HepG2 (cell line): Measurements from ENCODE around the gene TWF1. TPM values are rescaled to one million over a fixed set of nuclear protein-coding genes. Genes with fewer than 3 reads are reported as not detected.

Source experiments
- BCL3 ChIP-seq: sonication (generic); formaldehyde crosslinking; IDR thresholded peaks from 2 replicates; pipeline ENCODE4 v1.5.1; 2020; ENCODE audit warnings: mild to moderate bottlenecking, missing genetic modification reagents, moderate library complexity
- FLYWCH1 ChIP-seq: sonication (generic); formaldehyde crosslinking; IDR thresholded peaks from 2 replicates; pipeline ENCODE4 v1.8.1; 2023; ENCODE audit warnings: mild to moderate bottlenecking, missing genetic modification reagents
- FOXP4 ChIP-seq: sonication (generic); formaldehyde crosslinking; IDR thresholded peaks from 2 replicates; pipeline ENCODE4 v1.4.0; 2020; ENCODE audit warnings: missing genetic modification reagents
- HIC2 ChIP-seq: sonication (generic); formaldehyde crosslinking; IDR thresholded peaks from 2 replicates; pipeline ENCODE4 v1.9.0; 2022; ENCODE audit warnings: low read depth, missing genetic modification reagents
- HNRNPH1 ChIP-seq: fragments of 200-400 bp; formaldehyde crosslinking; optimal IDR thresholded peaks from 2 replicates; pipeline ENCODE3; 2017; ENCODE audit warnings: mild to moderate bottlenecking, low read depth, low read length
- IRF1 ChIP-seq: sonication (generic); formaldehyde crosslinking; IDR thresholded peaks from 2 replicates; pipeline ENCODE4 v1.4.0; 2020; ENCODE audit warnings: low read depth, mild to moderate bottlenecking, missing genetic modification reagents
- MBD4 ChIP-seq: IDR thresholded peaks from 2 replicates; pipeline ENCODE4 v1.6.1; 2012; ENCODE audit warnings: low read length, inconsistent platforms, borderline replicate concordance
- MXD3 ChIP-seq: IDR thresholded peaks from 2 replicates; pipeline ENCODE4 v1.6.1; 2016; ENCODE audit warnings: mild to moderate bottlenecking, missing biosample characterization, missing genetic modification reagents
- NFKB2 ChIP-seq: sonication (generic); formaldehyde crosslinking; IDR thresholded peaks from 2 replicates; pipeline ENCODE4 v1.4.0; 2020; ENCODE audit warnings: missing genetic modification reagents, borderline replicate concordance
- NKX3-1 ChIP-seq: sonication (generic); formaldehyde crosslinking; IDR thresholded peaks from 2 replicates; pipeline ENCODE4 v1.5.0; 2020; ENCODE audit warnings: missing genetic modification reagents
- RBM39 ChIP-seq: fragments of 200-400 bp; formaldehyde crosslinking; IDR thresholded peaks from one replicate; pipeline ENCODE4 v1.6.1; 2018; ENCODE audit warnings: antibody characterized with exemption, mild to moderate bottlenecking, low read depth, low read length; ENCODE audit not compliant: poor library complexity, severe bottlenecking
- SOX6 ChIP-seq, 2 experiments: fragments of 450-650 bp in 1 of 2; sonication (generic) in 1 of 2; formaldehyde crosslinking in 1 of 2; IDR thresholded peaks; 2 replicates each; pipeline versions ENCODE4 v1.4.0 to v1.6.1; 2017 to 2020; ENCODE audit warnings: antibody characterized with exemption in 1 of 2, mild to moderate bottlenecking in 1 of 2, missing genetic modification reagents in 1 of 2
- TFAP4 ChIP-seq: sonication (generic); IDR thresholded peaks from 2 replicates; pipeline ENCODE4 v1.6.1; 2016; ENCODE audit warnings: low read depth, borderline replicate concordance
- TFE3 ChIP-seq: IDR thresholded peaks from 2 replicates; pipeline ENCODE4 v1.6.1; 2016
- ZMYM2 ChIP-seq: sonication (generic); formaldehyde crosslinking; IDR thresholded peaks from 2 replicates; pipeline ENCODE4 v1.8.0; 2022; ENCODE audit warnings: mild to moderate bottlenecking, missing genetic modification reagents
- ZNF597 ChIP-seq: sonication (generic); formaldehyde crosslinking; IDR thresholded peaks from 2 replicates; pipeline ENCODE4 v1.5.0; 2020; ENCODE audit warnings: missing genetic modification reagents
- ZNF674 ChIP-seq: sonication (generic); formaldehyde crosslinking; IDR thresholded peaks from 2 replicates; pipeline ENCODE4 v1.5.0; 2020; ENCODE audit warnings: low read depth, mild to moderate bottlenecking, missing genetic modification reagents
- polyA plus RNA-seq, 8 experiments: library from polyadenylated mRNA; depleted of rRNA in 3 of 8; stranded (reverse) in 7 of 8; unstranded in 1 of 8; fragments of >200 nt; fragmentation: Illumina TruSeq in 4 of 8; extraction: Trizol in 4 of 8; gene quantifications; 2 replicates each; pipeline versions ENCODE4 v1.2.1 to v1.2.3, GENCODE V29; 2011 to 2016; ENCODE audit warnings: low read depth in 4 of 8, missing spikeins in 1 of 8, mixed read lengths in 1 of 8; ENCODE audit not compliant: insufficient read depth in 1 of 8
- total RNA-seq, 5 experiments: library from RNA; depleted of rRNA; stranded (reverse); fragments of >200 nt; fragmentation: Illumina TruSeq; extraction: Trizol; gene quantifications; 2 replicates each; pipeline ENCODE4 v1.2.3, GENCODE V29; 2016; ENCODE audit warnings: low read depth in 1 of 5

TWF1 gene
- total and polyA plus RNA-seq, 2 of the 13 experiments (the other 11 are each of a cell fraction or from before 2014, with no cell fraction given) = 32.3 to 85.5 TPM

GRCh38 chr12:43836475-43836989 is 30.4 kb upstream of the TWF1 start (continued):
- TF ChIP-seq TFE3 (no peak), ZNF674 (no peak), MXD3 (CRISPR knock-in tag) (no peak), ZNF597 (CRISPR knock-in tag) (no peak), FLYWCH1 (CRISPR knock-in tag) (no peak), BCL3 (CRISPR knock-in tag) (no peak), RBM39 (no peak), MBD4 (no peak), HNRNPH1 (no peak), IRF1 (CRISPR knock-in tag) (no peak), NKX3-1 (CRISPR knock-in tag) (no peak), ZMYM2 (CRISPR knock-in tag) (no peak), SOX6 (IDR thresholded peaks at IDR 0.05) (no peak), SOX6 (CRISPR knock-in tag; IDR thresholded peaks at IDR 0.05) (no peak; the same call in 1 of the 2 replicates), HIC2 (CRISPR knock-in tag) (no peak), NFKB2 (CRISPR knock-in tag) (no peak), FOXP4 (no peak), TFAP4 (no peak)
